ENCODE data around the gene CYSLTR2.

Gene CYSLTR2

DNA sequence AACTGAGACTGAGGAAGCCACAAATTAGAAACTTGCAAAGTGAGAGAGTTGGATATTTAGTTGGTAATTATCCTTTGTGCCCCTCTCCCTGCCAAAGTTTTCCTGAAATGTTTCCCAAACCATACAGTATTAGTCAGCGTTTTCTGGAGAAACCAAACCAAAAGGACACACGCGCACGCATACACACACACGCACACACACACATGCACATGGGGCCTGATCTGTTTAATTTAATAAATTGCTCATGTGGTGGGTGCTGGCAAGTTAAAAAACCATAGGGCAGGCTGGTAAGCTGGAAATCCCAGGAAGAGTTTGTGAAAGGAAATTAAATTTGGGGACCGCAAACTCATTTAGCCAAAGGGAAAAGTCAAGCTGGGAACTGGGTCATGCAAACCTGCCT is 11.7 kb upstream of the CYSLTR2 start:
- no peak for ATAC-seq
- TF ChIP-seq, protein P1, sequence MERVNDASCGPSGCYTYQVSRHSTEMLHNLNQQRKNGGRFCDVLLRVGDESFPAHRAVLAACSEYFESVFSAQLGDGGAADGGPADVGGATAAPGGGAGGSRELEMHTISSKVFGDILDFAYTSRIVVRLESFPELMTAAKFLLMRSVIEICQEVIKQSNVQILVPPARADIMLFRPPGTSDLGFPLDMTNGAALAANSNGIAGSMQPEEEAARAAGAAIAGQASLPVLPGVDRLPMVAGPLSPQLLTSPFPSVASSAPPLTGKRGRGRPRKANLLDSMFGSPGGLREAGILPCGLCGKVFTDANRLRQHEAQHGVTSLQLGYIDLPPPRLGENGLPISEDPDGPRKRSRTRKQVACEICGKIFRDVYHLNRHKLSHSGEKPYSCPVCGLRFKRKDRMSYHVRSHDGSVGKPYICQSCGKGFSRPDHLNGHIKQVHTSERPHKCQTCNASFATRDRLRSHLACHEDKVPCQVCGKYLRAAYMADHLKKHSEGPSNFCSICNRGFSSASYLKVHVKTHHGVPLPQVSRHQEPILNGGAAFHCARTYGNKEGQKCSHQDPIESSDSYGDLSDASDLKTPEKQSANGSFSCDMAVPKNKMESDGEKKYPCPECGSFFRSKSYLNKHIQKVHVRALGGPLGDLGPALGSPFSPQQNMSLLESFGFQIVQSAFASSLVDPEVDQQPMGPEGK (CRISPR knock-in tag; IDR thresholded peaks at IDR 0.05; ENCODE audit: borderline replicate concordance): no peak
- TF ChIP-seq GLIS3 (CRISPR knock-in tag; IDR thresholded peaks at IDR 0.05) (no peak), CSDC2 (CRISPR knock-in tag; IDR thresholded peaks at IDR 0.05) (no peak), RARB (CRISPR knock-in tag; IDR thresholded peaks at IDR 0.05) (no peak), ISL1 (CRISPR knock-in tag; IDR thresholded peaks at IDR 0.05) (no peak), ZNF8 (CRISPR knock-in tag; IDR thresholded peaks at IDR 0.05) (no peak), ESRRG (CRISPR knock-in tag; IDR thresholded peaks at IDR 0.05) (no peak), ZNF565 (CRISPR knock-in tag; conservative IDR thresholded peaks at IDR 0.05; ENCODE audit: low read depth) (no peak), OSR1 (CRISPR knock-in tag; IDR thresholded peaks at IDR 0.05) (no peak), ZFP3 (CRISPR knock-in tag; IDR thresholded peaks at IDR 0.05) (no peak)
- TF ChIP-seq, protein P2, sequence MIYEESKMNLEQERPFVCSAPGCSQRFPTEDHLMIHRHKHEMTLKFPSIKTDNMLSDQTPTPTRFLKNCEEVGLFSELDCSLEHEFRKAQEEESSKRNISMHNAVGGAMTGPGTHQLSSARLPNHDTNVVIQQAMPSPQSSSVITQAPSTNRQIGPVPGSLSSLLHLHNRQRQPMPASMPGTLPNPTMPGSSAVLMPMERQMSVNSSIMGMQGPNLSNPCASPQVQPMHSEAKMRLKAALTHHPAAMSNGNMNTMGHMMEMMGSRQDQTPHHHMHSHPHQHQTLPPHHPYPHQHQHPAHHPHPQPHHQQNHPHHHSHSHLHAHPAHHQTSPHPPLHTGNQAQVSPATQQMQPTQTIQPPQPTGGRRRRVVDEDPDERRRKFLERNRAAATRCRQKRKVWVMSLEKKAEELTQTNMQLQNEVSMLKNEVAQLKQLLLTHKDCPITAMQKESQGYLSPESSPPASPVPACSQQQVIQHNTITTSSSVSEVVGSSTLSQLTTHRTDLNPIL (CRISPR knock-in tag; IDR thresholded peaks at IDR 0.05; ENCODE audit: low read depth): no peak
- TF ChIP-seq, protein P3, sequence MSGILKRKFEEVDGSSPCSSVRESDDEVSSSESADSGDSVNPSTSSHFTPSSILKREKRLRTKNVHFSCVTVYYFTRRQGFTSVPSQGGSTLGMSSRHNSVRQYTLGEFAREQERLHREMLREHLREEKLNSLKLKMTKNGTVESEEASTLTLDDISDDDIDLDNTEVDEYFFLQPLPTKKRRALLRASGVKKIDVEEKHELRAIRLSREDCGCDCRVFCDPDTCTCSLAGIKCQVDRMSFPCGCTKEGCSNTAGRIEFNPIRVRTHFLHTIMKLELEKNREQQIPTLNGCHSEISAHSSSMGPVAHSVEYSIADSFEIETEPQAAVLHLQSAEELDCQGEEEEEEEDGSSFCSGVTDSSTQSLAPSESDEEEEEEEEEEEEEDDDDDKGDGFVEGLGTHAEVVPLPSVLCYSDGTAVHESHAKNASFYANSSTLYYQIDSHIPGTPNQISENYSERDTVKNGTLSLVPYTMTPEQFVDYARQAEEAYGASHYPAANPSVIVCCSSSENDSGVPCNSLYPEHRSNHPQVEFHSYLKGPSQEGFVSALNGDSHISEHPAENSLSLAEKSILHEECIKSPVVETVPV (CRISPR knock-in tag; IDR thresholded peaks at IDR 0.05): no peak

DNA sequence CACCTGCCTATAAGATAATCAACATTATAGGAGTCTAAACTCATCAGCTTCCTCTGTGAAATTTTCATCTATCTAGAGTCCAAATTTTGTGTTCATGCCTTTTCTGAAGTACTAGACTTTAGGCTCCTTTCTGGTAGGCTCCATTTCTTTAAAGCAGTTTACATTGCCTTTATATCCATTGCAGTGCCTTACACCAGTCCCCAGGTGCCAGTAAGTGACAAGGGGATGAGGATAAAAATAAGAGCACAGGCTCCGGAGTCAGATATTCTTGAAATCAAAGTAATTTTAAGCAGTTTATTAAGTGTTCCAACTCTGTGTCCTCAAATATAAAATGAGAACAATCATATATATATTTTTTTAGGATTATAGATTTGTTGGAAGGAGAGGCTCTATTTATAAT is 10.6 kb upstream of the CYSLTR2 start:
- TF ChIP-seq, protein P2 (CRISPR knock-in tag; IDR thresholded peaks at IDR 0.05; ENCODE audit: low read depth): no peak
- TF ChIP-seq, protein P4, sequence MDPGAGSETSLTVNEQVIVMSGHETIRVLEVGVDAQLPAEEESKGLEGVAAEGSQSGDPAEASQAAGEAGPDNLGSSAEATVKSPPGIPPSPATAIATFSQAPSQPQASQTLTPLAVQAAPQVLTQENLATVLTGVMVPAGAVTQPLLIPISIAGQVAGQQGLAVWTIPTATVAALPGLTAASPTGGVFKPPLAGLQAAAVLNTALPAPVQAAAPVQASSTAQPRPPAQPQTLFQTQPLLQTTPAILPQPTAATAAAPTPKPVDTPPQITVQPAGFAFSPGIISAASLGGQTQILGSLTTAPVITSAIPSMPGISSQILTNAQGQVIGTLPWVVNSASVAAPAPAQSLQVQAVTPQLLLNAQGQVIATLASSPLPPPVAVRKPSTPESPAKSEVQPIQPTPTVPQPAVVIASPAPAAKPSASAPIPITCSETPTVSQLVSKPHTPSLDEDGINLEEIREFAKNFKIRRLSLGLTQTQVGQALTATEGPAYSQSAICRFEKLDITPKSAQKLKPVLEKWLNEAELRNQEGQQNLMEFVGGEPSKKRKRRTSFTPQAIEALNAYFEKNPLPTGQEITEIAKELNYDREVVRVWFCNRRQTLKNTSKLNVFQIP (CRISPR knock-in tag; IDR thresholded peaks at IDR 0.05; ENCODE audit: borderline replicate concordance, low read depth): no peak
- TF ChIP-seq ARNTL (CRISPR knock-in tag; IDR thresholded peaks at IDR 0.05; ENCODE audit: borderline replicate concordance, low read depth): no peak
- TF ChIP-seq TOX (CRISPR knock-in tag; IDR thresholded peaks at IDR 0.05; ENCODE audit: borderline replicate concordance): no peak
- no peak for TF ChIP-seq RARB (CRISPR knock-in tag; IDR thresholded peaks at IDR 0.05)
- no peak for TF ChIP-seq ZNF70 (CRISPR knock-in tag; IDR thresholded peaks at IDR 0.05)
- TF ChIP-seq, protein P1 (CRISPR knock-in tag; IDR thresholded peaks at IDR 0.05; ENCODE audit: borderline replicate concordance): no peak
- no peak for TF ChIP-seq ZFP30 (CRISPR knock-in tag; IDR thresholded peaks at IDR 0.05)
- no peak for TF ChIP-seq ZC3H10 (CRISPR knock-in tag; IDR thresholded peaks at IDR 0.05)
- no peak for TF ChIP-seq ZFP3 (CRISPR knock-in tag; IDR thresholded peaks at IDR 0.05)
- no peak for TF ChIP-seq OSR1 (CRISPR knock-in tag; IDR thresholded peaks at IDR 0.05)
- TF ChIP-seq, protein P3 (CRISPR knock-in tag; IDR thresholded peaks at IDR 0.05): no peak
- no peak for TF ChIP-seq TCF4 (CRISPR knock-in tag; IDR thresholded peaks at IDR 0.05; ENCODE audit: borderline replicate concordance)
- no peak for TF ChIP-seq ZNF565 (CRISPR knock-in tag; conservative IDR thresholded peaks at IDR 0.05; ENCODE audit: low read depth)
- TF ChIP-seq ZNF8 (CRISPR knock-in tag; IDR thresholded peaks at IDR 0.05): no peak
- no peak for TF ChIP-seq ESRRG (CRISPR knock-in tag; IDR thresholded peaks at IDR 0.05)
- no peak for TF ChIP-seq PPARA (CRISPR knock-in tag; IDR thresholded peaks at IDR 0.05; ENCODE audit: borderline replicate concordance)
- no peak for TF ChIP-seq ISL1 (CRISPR knock-in tag; IDR thresholded peaks at IDR 0.05)
- TF ChIP-seq SNAI2 (CRISPR knock-in tag; IDR thresholded peaks at IDR 0.05): no peak
- TF ChIP-seq GLIS3 (CRISPR knock-in tag; IDR thresholded peaks at IDR 0.05): no peak
- no peak for ATAC-seq
